Naive thymus-derived CD4-positive, alpha-beta T cell (primary cell): ENCODE results near the gene ABHD14A. TPM values are rescaled to one million over a fixed set of nuclear protein-coding genes. Genes with fewer than 3 reads are reported as not detected.

Experiments used
- ATAC-seq: fragments of 150-1000 bp; cut with Tn5 transposase; 2 replicates; pipeline ENCODE4 v1.10.0; 2021; ENCODE audit warnings: mild to moderate bottlenecking, moderate library complexity
- CTCF ChIA-PET: fragments of 350-600 bp; sonication (Branson Sonifier 250); formaldehyde crosslinking; loops from one replicate; lab custom pipeline; 2021; ENCODE audit warnings: antibody characterized with exemption; lab: Charles Lee
- POLR2A ChIA-PET: fragments of 350-600 bp; sonication (Branson Sonifier 250); formaldehyde crosslinking; loops from one replicate; lab custom pipeline; 2021; ENCODE audit warnings: antibody characterized with exemption, inconsistent platforms; lab: Charles Lee
- DNase-seq, 9 donors: peaks; one replicate each; pipeline versions ENCODE4 v3.0.0 to v3.0.0-alpha.2; 2020 to 2022; ENCODE audit warnings: mixed read lengths in 1 of 9
- H3K27ac ChIP-seq: one replicate; pipeline ENCODE4 v1.7.0; 2013; ENCODE audit warnings: mild to moderate bottlenecking, low read depth, low read length, moderate library complexity
- H3K27me3 ChIP-seq, 2 donors: one replicate each; pipeline ENCODE4 v1.7.0; 2013; ENCODE audit warnings: low read length in 2 of 2, mild to moderate bottlenecking in 2 of 2, moderate library complexity in 2 of 2; ENCODE audit not compliant: control insufficient read depth in 2 of 2, insufficient read depth in 2 of 2
- H3K36me3 ChIP-seq, 3 experiments: 1 replicate in 2 of 3; 2 replicates in 1 of 3; pipeline ENCODE4 v1.7.0; 2013; ENCODE audit warnings: low read length in 3 of 3, mild to moderate bottlenecking in 3 of 3, moderate library complexity in 1 of 3; ENCODE audit not compliant: insufficient read depth in 3 of 3, control insufficient read depth in 2 of 3
- H3K4me1 ChIP-seq, 2 donors: one replicate each; pipeline ENCODE4 v1.7.0; 2013; ENCODE audit warnings: low read length in 2 of 2, mild to moderate bottlenecking in 2 of 2, moderate library complexity in 1 of 2; ENCODE audit not compliant: control insufficient read depth in 2 of 2, insufficient read depth in 2 of 2
- H3K4me3 ChIP-seq: 2 replicates; pipeline ENCODE4 v1.7.0; 2013; ENCODE audit warnings: mild to moderate bottlenecking, low read length
- H3K9me3 ChIP-seq, 3 experiments: 1 replicate in 2 of 3; 2 replicates in 1 of 3; pipeline ENCODE4 v1.7.0; 2013; ENCODE audit warnings: low read length in 3 of 3; ENCODE audit not compliant: control insufficient read depth in 2 of 3
- H3K27ac Mint-ChIP-seq, 9 donors: one replicate each; pipeline ENCODE4 v1.8.0; 2020 to 2022; ENCODE audit warnings: mixed read lengths in 9 of 9, mild to moderate bottlenecking in 8 of 9, moderate library complexity in 5 of 9, inconsistent platforms in 2 of 9
- H3K27me3 Mint-ChIP-seq, 5 donors: one replicate each; pipeline ENCODE4 v1.8.0; 2021 to 2022; ENCODE audit warnings: mixed read lengths in 5 of 5, mild to moderate bottlenecking in 1 of 5
- H3K36me3 Mint-ChIP-seq, 5 donors: one replicate each; pipeline ENCODE4 v1.8.0; 2020 to 2022; ENCODE audit warnings: mixed read lengths in 5 of 5, mild to moderate bottlenecking in 3 of 5, inconsistent platforms in 1 of 5
- H3K4me1 Mint-ChIP-seq, 7 donors: one replicate each; pipeline ENCODE4 v1.8.0; 2020 to 2022; ENCODE audit warnings: mixed read lengths in 7 of 7, mild to moderate bottlenecking in 3 of 7, inconsistent platforms in 1 of 7
- H3K4me3 Mint-ChIP-seq, 10 donors: one replicate each; pipeline ENCODE4 v1.8.0; 2020 to 2022; ENCODE audit warnings: mild to moderate bottlenecking in 10 of 10, mixed read lengths in 10 of 10, moderate library complexity in 6 of 10, inconsistent platforms in 2 of 10
- H3K9me3 Mint-ChIP-seq, 11 donors: one replicate each; pipeline ENCODE4 v1.8.0; 2020 to 2022; ENCODE audit warnings: mixed read lengths in 11 of 11, mild to moderate bottlenecking in 4 of 11, inconsistent platforms in 1 of 11, moderate library complexity in 1 of 11
- intact Hi-C, 2 donors: fragments of 100-400 bp; cut with micrococcal nuclease; formaldehyde crosslinking; loops; one replicate each; pipeline ENCODE4 v1.15.1; 2023
- polyA plus RNA-seq, 2 donors: library from polyadenylated mRNA; unstranded; fragments of 300-500 nt; fragmentation: Illumina TruSeq; gene quantifications; one replicate each; pipeline ENCODE4 v1.2.3, GENCODE V29; 2021
- total RNA-seq, 6 experiments: library from RNA in 5 of 6; stranded (reverse) in 5 of 6; gene quantifications; 1 replicate in 5 of 6; 2 replicates in 1 of 6; pipeline ENCODE4 v1.2.3 and lab custom pipeline; 2021 to 2026

Gene ABHD14A
- total and polyA plus RNA-seq, 7 experiments from 2014 or later = 9.9 to 96.9 (median 21.6) TPM

DNA sequence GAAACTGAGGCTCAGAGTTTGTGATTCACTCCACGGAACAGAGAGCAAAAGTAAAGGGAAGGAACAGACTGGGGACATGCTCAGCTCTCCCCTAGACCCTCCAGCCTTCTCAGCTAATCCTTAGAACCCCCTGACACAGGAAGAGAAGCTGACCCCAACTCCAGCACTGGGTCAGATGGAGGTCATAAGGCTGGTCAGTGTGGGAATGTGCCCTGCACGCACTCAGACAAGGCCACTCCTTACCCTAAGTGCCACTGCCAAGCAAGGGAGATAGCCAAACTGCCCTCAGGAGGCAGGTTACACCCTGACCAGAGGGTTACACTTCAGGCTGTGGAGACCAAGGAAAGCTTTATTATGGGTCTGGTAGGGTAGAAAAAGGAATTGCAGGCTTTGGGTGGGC is 19.7 kb downstream of the ABHD14A start:
- Mint-ChIP-seq H3K27ac (peak overlapping the region; percentile 82 to 100 (median 100)), H3K9me3 (no peaks in the 10 kb centered on the region), H3K4me1 (peaks cover 21 to 44% (median 31%) of the 10 kb centered on the region in 7 donors), H3K27me3 (peaks cover 0 to 7% (median 0%) of the 10 kb centered on the region in 5 donors), H3K36me3 (peaks cover 3 to 23% (median 9%) of the 10 kb centered on the region in 5 donors), H3K4me3 (peak overlapping the region; percentile 92 to 100 (median 98))
- Histone ChIP-seq H3K9me3 (no peaks in the 10 kb centered on the region), H3K27me3 (no peaks in the 10 kb centered on the region), H3K4me1 (peaks cover 13 to 15% of the 10 kb centered on the region in 2 donors), H3K4me3 (no peak overlapping the region), H3K27ac (peak overlapping the region; percentile 95), H3K36me3 (peaks cover 5 to 34% (median 11%) of the 10 kb centered on the region in 3 experiments)
- ATAC-seq (no peak), DNase-seq (no peak)
- ChIA-PET POLR2A (interaction anchor here (0.6 to 2.4 kb wide), 9 partner anchors 10 to 284 kb away, joined by 3 to 33 read pairs (median 9); partner anchors contain the start of genes ABHD14A, ABHD14B, ACY1 and DUSP7), CTCF (interaction anchor here (0.7 to 1.2 kb wide), 3 partner anchors 11 to 53 kb away, joined by 3 to 5 read pairs (median 4); partner anchors contain the start of genes ABHD14B and RRP9)
- intact Hi-C loops = loop anchor here (2.0 to 10.0 kb wide), 3 partner anchors 20 to 1350 kb away; partner anchors contain the start of genes ABHD14A (in 1 of the 2), ABHD14B (in 1 of the 2), DCP1A (in 1 of the 2) and NT5DC2 (in 1 of the 2)

DNA sequence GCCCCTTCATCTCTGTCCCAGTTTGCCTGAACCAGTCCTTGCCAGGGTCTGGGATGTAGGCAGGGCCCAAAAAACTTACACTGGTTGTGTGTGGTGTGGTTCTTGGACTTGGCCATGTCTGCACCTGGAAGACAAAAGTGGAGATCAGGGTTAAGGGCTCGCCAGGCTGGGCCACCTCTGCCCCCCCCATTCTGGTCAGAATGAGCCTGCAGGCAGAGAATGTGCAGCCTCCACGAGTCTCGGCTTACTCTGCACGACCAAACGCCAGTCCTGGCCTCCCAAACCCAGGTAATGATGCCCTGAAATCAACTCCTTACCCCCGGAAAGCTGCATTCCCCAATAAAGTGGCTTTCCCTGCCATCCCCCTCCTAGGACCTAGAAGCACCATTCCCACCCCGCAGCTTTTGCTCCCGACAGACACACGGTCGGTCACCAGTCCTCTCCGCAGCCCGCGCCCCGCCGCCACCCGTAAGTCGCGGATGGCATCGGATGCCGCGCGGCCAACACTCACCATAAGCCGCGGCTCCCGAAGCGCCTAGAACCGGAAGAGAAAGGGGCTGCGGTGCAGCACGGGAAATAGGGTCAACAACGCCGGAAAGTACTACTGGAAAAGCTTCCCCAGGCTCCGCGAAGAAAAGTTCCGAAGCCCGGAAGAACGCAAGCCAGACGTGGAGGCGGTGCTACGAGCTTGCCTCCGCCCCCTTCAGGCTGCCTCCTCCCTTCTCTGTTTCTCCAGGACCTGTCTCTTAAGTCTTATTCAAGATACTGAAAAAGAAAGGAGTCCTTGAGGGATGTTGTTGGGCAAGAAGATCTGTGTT is 20.7 kb downstream of the ABHD14A start, which contains the start of gene RPL29:
Gene RPL29, minus strand, starts transcription at position 550 of the 818 bp plus-strand sequence. Its CDS starts 434 bp downstream, at position 116.
- DNase-seq = peak; percentile 80 to 95 (median 92)
- Mint-ChIP-seq H3K36me3 (peaks cover 3 to 23% (median 9%) of the 10 kb centered on the region in 5 donors), H3K4me3 (peak within 1 kb of the TSS; percentile 92 to 100 (median 98)), H3K27ac (peak within 1 kb of the TSS; percentile 98 to 100 (median 100)), H3K4me1 (peaks cover 19 to 44% (median 31%) of the 10 kb centered on the region in 7 donors), H3K27me3 (peaks cover 0 to 16% (median 0%) of the 10 kb centered on the region in 5 donors), H3K9me3 (no peaks in the 10 kb centered on the region)
- Histone ChIP-seq H3K4me3 (peak within 1 kb of the TSS; percentile 98), H3K36me3 (peaks cover 5 to 34% (median 11%) of the 10 kb centered on the region in 3 experiments), H3K4me1 (peaks cover 13 to 15% of the 10 kb centered on the region in 2 donors), H3K9me3 (no peaks in the 10 kb centered on the region), H3K27ac (peak within 1 kb of the TSS; percentile 95), H3K27me3 (no peaks in the 10 kb centered on the region)
- POLR2A ChIA-PET = interaction anchor here (0.6 to 2.4 kb wide), 22 partner anchors 9 to 458 kb away, joined by 3 to 33 read pairs (median 4); partner anchors contain the start of genes ABHD14A, ABHD14B, ACY1 and DUSP7
- CTCF ChIA-PET = interaction anchor here (0.6 to 1.6 kb wide), 11 partner anchors 9 to 344 kb away, joined by 3 to 5 read pairs (median 3); partner anchors contain the start of genes ABHD14B, POC1A and RRP9
- intact Hi-C loops = loop anchor here (1.0 to 10.0 kb wide), 11 partner anchors 12 to 1349 kb away; partner anchors contain the start of genes ABHD14A (in 2 of the 2), ACY1 (in 2 of the 2), PARP3 (in 2 of the 2) and ABHD14B (in 1 of the 2)
- peak; percentile 99 for ATAC-seq

DNA sequence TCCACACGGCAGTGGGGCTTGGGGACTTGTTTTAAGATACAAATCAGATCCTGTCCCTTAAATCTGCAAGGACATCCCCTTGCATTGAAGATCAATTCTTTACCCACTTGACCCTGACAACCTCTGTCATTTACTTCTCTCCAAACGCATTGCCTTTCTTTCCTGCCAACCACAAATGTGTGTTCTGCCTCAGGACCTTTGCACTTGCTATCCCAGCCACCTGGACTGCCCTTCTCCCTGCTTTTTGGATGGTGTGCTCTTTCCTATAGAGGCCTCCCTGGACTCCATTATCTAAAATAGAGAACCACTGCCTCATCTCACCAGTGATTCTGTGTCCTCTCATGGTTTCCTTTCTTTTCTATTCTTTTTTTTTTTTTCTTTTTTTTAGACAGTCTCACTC is 22.3 kb downstream of the ABHD14A start:
- H3K9me3 Mint-ChIP-seq = no peaks in the 10 kb centered on the region
- intact Hi-C loops = loop anchor here (5.0 to 10.0 kb wide), 4 partner anchors 200 to 1348 kb away; partner anchors contain the start of genes ALAS1 (in 1 of the 2), DCP1A (in 1 of the 2), GLYCTK (in 1 of the 2) and NT5DC2 (in 1 of the 2)
- no peak for DNase-seq
- peaks cover 25 to 47% (median 33%) of the 10 kb centered on the region in 7 donors for H3K4me1 Mint-ChIP-seq
- no peaks in the 10 kb centered on the region for H3K9me3 ChIP-seq
- no peaks in the 10 kb centered on the region for H3K27me3 ChIP-seq
- ChIA-PET CTCF (no interaction called here), POLR2A (no interaction called here)
- H3K27ac Mint-ChIP-seq = peak overlapping the region in 4 of 9 donors; percentile 46 to 71 (median 56)
- H3K4me3 ChIP-seq = no peak overlapping the region
- H3K4me3 Mint-ChIP-seq = peak overlapping the region in 3 of 10 donors; percentile 14 to 40 (median 21)
- H3K4me1 ChIP-seq = peaks cover 21% of the 10 kb centered on the region in 2 donors
- no peak for ATAC-seq
- H3K27ac ChIP-seq = no peak overlapping the region
- H3K36me3 ChIP-seq = peaks cover 5 to 25% (median 11%) of the 10 kb centered on the region in 3 experiments
- peaks cover 3 to 21% (median 9%) of the 10 kb centered on the region in 5 donors for H3K36me3 Mint-ChIP-seq
- H3K27me3 Mint-ChIP-seq = peaks cover 0 to 16% (median 0%) of the 10 kb centered on the region in 5 donors

DNA sequence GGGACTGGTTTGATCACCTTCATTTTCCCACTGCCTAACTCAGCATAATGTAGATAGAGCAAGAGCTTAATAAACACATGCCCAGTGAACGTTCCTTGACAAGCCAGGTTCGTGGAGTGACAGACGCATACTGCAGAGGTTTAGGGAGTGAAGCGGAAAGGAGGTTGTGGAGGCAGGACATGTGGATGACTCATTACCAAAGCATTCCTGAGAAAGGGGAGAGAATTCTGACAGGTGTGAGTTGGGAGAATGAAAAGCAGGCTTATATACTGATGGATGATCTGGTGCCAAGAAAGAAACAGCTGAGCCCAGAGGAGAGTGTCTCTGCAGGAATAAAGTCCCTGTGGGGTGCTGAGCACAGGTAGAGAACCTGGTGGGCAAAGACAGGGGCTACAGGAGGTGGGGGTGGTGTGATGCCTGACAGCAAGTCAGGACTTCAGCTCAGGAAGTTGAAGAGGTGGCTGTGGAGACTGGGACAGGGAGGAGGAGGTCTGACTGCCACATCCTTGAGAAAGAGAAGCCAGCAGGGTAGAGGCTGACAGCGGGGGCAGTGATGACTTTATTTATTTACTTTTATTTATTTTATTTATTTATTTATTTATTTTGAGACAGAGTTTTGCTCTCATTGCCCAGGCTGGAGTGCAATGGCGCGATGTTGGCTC is 23.2 kb downstream of the ABHD14A start:
- Histone ChIP-seq H3K27ac (no peak overlapping the region), H3K27me3 (no peaks in the 10 kb centered on the region), H3K36me3 (peaks cover 5 to 17% (median 11%) of the 10 kb centered on the region in 3 experiments), H3K9me3 (no peaks in the 10 kb centered on the region), H3K4me1 (peaks cover 21% of the 10 kb centered on the region in 2 donors), H3K4me3 (no peak overlapping the region)
- Mint-ChIP-seq H3K9me3 (no peaks in the 10 kb centered on the region), H3K27me3 (peaks cover 0 to 18% (median 0%) of the 10 kb centered on the region in 5 donors), H3K36me3 (peaks cover 0 to 18% (median 9%) of the 10 kb centered on the region in 5 donors), H3K4me3 (no peak overlapping the region), H3K27ac (peak overlapping the region in 2 of 9 donors; percentile 46 to 77), H3K4me1 (peaks cover 18 to 40% (median 26%) of the 10 kb centered on the region in 7 donors)
- intact Hi-C loops = loop anchor here (5.0 to 10.0 kb wide), 4 partner anchors 199 to 1347 kb away; partner anchors contain the start of genes ALAS1 (in 1 of the 2), DCP1A (in 1 of the 2), GLYCTK (in 1 of the 2) and NT5DC2 (in 1 of the 2)
- ATAC-seq (no peak), DNase-seq (no peak)
- POLR2A ChIA-PET = interaction anchor here (0.7 to 1.0 kb wide), 2 partner anchors 199 to 1769 kb away, joined by 3 to 11 read pairs; no protein-coding TSS in a partner anchor
- CTCF ChIA-PET = interaction anchor here (1.1 kb wide), 1 partner anchor 124 kb away, joined by 4 read pairs; no protein-coding TSS in a partner anchor

DNA sequence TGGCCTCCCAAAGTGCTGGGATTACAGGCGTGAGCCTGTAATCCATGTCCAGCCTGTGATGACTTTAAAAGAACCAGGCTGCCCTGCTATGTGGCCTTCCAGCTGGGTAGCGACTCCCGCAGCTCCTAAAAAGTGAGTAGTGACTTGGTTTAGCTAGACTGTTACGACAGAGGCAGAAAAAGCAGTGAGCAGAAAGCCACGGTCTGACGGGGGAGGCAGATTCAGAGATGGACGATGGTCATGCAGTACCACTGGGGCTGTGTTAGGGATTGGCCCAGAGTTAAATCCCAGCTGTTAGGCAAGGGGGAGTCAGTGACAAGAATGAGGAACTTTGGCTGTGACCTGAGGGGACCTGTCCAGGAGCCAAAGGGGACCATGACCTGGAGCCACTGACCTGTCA is 23.9 kb downstream of the ABHD14A start:
- DNase-seq (no peak), ATAC-seq (no peak)
- peaks cover 5 to 12% (median 11%) of the 10 kb centered on the region in 3 experiments for H3K36me3 ChIP-seq
- no peak overlapping the region for H3K27ac ChIP-seq
- Mint-ChIP-seq H3K27me3 (peaks cover 0 to 18% (median 0%) of the 10 kb centered on the region in 5 donors), H3K9me3 (no peaks in the 10 kb centered on the region), H3K36me3 (peaks cover 0 to 16% (median 8%) of the 10 kb centered on the region in 5 donors), H3K27ac (no peak overlapping the region), H3K4me1 (peaks cover 16 to 35% (median 25%) of the 10 kb centered on the region in 7 donors), H3K4me3 (no peak overlapping the region)
- POLR2A ChIA-PET = interaction anchor here (0.7 to 1.0 kb wide), 2 partner anchors 199 to 1770 kb away, joined by 3 to 11 read pairs; no protein-coding TSS in a partner anchor
- no peaks in the 10 kb centered on the region for H3K9me3 ChIP-seq
- CTCF ChIA-PET = interaction anchor here (0.6 kb wide), 1 partner anchor 24 kb away, joined by 3 read pairs; the partner anchor contains the start of gene ABHD14A
- intact Hi-C loops = loop anchor here (5.0 to 10.0 kb wide), 4 partner anchors 199 to 1346 kb away; partner anchors contain the start of genes ALAS1 (in 1 of the 2), DCP1A (in 1 of the 2), GLYCTK (in 1 of the 2) and NT5DC2 (in 1 of the 2)
- H3K4me1 ChIP-seq = peaks cover 21% of the 10 kb centered on the region in 2 donors
- H3K4me3 ChIP-seq = no peak overlapping the region
- H3K27me3 ChIP-seq = no peaks in the 10 kb centered on the region
